Non-pigmented ciliary epithelial cell (primary cell): Measurements from ENCODE around the gene TMEM207.

Source experiments
- DNase-seq: peaks from one replicate; pipeline ENCODE4 v3.0.0-alpha.2; 2010; ENCODE audit warnings: low read depth

The TMEM207 gene

DNA sequence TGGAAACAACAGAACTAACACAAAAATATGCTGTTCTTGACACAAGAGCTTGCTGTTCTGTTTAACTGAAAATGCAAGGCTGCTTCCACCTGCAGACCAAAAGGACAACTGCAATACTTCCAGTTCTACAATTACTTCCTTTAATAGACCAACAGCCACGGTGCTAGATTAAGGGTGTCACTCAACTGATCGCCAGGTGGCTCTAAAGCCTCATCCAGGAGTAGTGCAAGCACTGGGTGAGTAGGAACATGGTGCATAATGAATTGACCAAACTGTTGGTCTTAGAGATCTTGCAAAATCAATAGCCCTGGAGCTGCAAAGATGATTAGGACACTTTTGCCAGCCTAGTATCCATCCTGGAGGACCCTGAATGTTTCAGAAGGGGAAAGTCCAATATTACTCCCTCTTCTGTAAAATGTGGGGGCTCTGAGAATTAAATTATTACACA is 65.4 kb downstream of the TMEM207 start:
- peak; percentile 56 for DNase-seq

DNA sequence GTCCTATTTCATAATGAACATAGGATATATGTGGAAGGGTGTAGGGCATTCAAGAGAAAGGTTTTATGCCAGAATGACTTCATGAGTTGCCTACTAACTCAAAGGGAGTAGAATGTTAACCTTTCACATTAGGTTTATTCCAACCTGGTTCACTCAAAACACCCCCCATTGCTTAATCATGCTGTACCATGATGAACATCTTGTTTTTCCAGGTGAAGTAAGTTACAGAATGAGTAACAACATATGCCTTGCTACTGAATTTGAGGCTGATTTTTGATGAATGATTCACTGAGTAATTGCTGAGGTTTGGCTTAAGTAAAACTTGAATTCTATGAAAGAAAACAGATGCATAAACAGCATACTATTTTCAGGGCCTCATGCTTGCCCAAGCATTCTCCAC is 67.6 kb downstream of the TMEM207 start:
- DNase-seq, result peak; percentile 68

DNA sequence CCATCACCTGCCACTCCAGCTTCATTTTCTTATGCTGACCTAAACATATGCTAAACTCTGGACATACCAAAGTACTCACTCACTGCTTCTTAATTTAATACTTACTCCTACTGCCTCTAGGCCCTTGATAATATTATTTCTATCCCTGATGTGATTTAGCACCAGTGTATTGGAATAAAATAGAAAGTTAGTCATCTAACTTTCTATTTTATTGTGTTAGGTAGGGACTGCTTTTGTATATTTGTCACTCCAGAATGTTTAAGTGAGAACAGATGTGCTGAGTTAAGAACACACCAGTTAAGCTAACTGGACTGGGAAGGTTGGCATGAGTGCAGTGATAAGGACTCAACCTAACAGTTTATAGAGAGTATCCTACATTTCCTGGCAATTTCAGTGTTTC is 68.3 kb downstream of the TMEM207 start:
- DNase-seq, result no peak

DNA sequence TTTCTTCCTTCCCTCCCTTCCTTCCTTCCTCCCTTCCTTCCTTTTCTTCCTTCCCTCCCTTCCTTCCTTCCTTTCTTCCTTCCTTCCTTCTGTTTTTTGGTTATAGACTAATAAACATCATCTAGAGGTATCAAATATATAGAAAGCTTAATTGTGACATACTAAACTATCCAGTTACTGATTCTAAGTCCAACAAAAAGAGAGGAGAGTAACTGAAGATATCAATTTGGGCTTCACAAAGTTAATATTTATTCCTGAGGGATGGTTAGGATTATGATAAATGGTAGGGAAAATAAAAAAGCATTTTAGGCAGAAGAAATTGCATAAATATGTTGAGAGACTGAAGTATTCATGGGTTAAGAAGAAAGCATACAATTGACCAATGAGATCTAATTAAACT is 69.5 kb downstream of the TMEM207 start:
- DNase-seq, result no peak
